SK-MEL-5 (cell line): ENCODE data around the gene EPB41L5. TPM values are rescaled to one million over a fixed set of nuclear protein-coding genes. Genes with fewer than 3 reads are reported as not detected.
A peak's percentile ranks its signal among the peaks of the same experiment; 100 is the strongest.
"Not testable (repeated sequence)": the region's sequence is repeated elsewhere in the genome, so short reads cannot be mapped to it uniquely, and the experiment has no call there.

Source experiments
- DNase-seq: peaks from one replicate; pipeline ENCODE4 v3.0.0-alpha.2; 2016; ENCODE audit warnings: low read depth, low spot score
- in situ Hi-C: cut with HindIII; loops from 2 replicates; pipeline ENCODE4 v1.10.0; 2016; ENCODE audit warnings: low sequenced_read_pairs, high pct_unique_total_duplicates, low pct_unique_long_range_greater_than_20kb
- total RNA-seq: library from RNA; depleted of rRNA; stranded (reverse); fragments of >200 nt; shearing (Covaris generic); gene quantifications from 2 replicates; pipeline ENCODE4 v1.2.3, GENCODE V29; 2014

Gene EPB41L5
- total RNA-seq, 1 experiment from 2014 or later = 7.1 TPM

DNA sequence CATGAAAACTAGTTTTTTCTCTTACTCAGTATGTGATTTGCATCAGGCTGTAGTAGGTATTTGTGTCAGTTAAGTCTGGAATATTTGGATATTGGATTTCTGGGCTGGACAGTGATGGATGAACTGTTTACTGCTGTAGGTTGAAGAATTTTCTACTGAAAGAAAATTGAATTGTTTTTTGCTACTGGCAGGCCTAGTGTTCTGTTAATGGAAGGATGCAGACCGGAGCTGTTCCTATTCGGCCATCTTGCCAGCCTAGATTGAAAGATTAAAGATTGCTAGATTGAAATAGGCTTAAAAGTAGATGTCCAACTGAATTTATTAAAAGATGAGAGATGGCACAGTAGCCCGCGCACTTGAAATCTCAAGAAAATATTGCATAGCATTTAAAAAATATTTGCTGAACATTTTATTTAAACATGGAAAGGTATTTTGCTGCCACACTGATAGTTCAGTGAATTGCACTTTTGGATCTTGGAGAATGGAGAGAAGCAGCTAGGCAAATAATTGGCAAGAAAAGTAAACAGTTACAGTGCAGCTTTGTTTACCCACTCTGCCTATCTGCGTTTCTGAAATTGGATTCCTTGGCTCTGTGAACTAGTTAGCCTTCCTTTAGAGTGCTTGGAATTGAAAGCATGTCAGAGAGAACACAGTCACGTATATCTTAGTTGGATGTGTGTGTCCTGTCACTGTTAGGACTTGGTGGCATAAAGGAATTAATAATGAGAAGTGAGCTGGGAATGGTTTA, 54.1 kb downstream of the EPB41L5 start:
- in situ Hi-C loops = no loop called here
- peak; percentile 20 for DNase-seq

DNA sequence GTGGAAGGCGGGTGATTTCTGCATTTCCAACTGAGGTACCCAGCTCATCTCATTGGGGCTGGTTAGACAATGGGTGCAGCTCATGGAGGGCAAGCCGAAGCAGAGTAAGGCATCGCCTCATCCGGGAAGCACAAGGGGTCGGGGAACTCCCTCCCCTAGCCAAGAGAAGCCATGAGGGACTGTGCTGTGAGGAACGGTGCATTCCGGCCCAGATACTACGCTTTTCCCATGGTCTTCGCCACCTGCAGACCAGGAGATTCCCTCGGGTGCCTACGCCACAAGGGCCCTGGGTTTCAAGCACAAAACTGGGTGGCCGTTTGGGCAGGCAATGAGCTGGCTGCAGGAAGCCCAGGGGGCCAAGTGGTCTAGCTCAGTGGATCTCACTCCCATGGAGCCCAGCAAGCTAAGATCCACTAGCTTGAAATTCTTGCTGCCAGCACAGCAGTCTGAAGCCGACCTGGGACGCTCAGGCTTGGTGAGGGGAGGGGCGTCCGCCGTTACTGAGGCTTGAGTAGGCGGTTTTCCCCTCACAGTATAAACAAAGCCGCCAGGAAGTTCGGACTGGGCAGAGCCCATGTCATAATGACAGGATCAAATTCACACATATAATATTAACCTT, 55.3 kb downstream of the EPB41L5 start:
- in situ Hi-C loops, DNase-seq: not testable (repeated sequence)

DNA sequence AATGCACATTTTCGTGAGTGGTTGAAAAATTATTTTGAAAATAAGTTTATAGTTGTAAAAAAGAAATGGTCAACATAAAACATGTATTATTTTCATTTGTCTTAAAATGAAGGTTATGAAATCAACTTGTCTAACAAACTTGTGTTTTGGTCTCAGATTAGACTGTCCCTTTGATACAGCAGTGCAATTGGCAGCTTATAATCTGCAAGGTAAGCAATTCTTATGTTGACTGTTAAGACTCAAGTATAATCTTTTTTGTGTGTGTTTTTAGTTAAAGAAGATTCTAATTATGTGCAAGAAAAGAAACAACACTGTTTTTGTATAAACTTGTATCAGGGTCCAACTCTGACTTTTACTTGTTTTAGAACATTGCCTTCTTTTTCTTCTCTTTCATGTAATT, 62.7 kb downstream of the EPB41L5 start:
- no peak for DNase-seq
- in situ Hi-C loops = no loop called here

DNA sequence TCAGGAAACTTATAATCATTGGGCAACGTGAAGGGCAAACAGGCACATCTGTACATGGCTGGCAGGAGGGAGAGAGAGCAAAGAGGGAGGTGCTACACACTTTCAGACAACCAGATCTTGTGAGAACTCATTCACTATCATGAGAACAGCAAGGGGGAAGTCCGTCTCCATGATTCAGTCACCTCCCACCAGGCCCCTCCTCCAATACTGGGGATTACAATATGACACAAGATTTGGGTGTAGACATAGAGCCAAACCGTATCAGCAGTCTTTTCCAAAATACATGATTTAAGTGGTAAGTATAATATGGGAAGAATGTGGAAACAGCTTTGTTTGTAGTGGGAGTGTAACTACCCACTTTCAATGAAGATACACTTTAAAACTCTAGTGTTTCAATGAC, 65.0 kb downstream of the EPB41L5 start:
- in situ Hi-C loops = no loop called here

DNA sequence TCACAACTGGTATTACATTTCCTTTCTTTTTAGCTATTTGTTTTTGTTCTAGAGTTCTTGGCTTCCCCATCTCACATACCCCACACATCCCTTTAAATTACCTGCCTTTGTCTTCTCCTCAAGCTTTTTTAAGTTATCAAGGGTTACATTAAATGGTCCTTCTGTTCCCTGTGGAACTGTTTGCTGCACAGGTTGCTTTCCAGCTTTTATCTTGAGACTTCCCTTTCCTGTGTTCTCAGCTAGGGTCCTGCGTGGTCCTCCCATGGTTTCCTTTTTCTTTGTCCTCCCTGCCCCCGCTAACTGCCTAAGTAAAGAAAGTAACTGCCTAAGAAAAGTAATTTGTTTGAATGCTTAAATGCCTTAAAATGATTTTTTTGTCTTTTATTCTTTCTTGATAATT, 66.8 kb downstream of the EPB41L5 start:
- no peak for DNase-seq
- in situ Hi-C loops = no loop called here

More for the DNA sequence above, 65.0 kb downstream of the EPB41L5 start:
- no peak for DNase-seq

DNA sequence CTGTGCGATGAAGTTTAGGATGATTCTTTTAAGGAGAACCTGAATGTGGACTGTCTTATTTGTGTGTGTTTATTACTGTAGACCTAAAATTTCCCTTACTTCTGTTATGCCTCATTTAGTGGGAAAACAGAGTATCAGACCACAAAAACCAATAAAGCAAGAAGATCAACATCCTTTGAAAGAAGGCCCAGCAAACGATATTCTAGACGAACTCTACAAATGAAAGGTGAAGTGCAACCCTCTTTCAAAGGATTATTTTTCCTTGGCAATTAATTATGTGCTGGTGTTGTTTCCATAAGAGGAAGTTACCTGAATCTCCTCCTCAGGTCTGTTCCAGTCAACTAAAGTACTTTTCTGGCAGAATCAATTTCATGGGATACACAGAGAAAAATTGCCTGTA, 78.6 kb downstream of the EPB41L5 start:
- in situ Hi-C loops = no loop called here
- no peak for DNase-seq

DNA sequence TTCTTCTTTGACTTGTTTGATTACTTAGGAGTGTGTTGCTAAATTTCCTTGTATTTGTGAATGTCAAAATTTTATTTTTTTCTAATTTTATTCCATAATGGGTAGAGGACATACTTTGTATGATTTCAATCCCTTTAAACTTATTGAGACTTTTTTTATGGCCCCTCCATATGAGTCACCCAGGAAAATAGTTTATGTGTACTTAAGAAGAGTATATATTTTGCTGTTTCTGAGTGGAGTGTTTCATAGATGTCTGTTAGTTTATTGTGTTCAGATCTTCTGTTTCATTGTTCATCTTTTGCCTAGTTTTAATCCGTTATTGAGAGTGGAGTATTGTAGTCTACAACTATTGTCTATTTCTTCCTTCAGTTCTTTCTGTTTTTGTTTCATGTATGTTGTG, 81.9 kb downstream of the EPB41L5 start:
- in situ Hi-C loops = no loop called here
- DNase-seq = no peak

DNA sequence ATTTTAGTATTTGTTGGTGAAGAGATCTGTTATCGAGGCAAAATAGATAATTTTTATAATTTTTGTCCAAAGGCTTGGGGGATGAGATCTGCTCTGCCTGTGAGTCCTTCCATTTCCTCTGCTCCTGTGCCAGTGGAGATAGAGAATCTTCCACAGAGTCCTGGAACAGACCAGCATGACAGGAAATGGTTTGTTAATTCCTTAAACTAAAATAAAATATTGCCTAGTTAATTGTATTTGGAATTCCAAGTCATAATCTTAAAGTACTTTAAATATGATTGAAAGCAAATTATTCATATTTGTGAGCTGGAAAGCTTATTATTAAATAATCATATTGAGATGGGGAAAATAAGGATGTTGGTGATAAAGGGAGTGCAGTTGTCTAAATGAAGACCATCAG, 87.8 kb downstream of the EPB41L5 start:
- no peak for DNase-seq
- in situ Hi-C loops = no loop called here

DNA sequence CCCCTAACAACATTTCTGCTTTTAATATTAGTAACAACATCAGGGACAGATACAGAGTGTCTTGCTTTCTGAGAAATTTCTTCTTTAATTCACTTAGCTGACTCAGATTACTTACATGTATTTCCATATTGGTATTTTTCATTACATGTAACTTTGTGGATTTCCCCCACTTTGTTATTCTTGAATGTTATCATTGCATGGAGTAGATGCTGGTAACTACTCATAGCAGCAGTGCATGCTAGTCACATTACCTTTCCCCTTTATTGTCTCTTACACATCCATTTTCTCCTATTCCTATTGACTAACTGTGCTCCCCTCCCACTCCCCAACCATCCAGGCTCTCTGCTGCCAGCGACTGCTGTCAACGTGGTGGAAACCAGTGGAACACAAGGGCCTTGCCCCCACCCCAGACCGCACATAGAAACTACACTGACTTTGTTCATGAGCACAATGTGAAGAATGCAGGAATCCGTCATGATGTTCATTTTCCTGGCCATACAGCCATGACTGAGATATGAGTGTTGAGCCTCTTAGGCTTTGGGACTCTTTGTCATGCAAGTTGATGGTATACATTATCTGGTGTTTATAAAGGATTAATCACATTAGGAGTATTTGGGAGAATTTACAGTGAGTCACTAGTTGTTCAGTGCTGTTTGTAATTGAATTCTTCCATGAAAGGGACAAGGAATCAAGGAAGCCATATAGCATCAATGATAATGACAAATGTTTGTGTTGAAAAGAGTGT, 91.0 kb downstream of the EPB41L5 start:
- no peak for DNase-seq
- in situ Hi-C loops = no loop called here

DNA sequence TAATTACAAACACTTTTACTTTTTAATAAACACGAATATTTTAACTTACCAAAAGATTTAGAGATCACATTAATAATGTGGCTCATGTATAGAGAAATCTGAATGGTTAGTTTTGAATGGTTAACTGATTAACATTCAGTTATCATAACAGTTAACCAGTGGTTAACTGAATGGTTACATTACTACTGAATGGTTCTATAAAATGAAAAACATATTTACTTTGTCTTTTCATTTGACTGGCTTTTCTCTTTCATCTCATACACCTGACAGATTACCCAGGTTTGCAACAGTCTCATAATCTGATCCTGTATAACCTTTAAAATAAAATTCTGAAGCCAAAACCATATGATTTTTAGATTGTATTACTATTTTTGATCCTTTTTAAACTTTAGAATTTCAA, 91.9 kb downstream of the EPB41L5 start:
- in situ Hi-C loops = no loop called here
- no peak for DNase-seq

DNA sequence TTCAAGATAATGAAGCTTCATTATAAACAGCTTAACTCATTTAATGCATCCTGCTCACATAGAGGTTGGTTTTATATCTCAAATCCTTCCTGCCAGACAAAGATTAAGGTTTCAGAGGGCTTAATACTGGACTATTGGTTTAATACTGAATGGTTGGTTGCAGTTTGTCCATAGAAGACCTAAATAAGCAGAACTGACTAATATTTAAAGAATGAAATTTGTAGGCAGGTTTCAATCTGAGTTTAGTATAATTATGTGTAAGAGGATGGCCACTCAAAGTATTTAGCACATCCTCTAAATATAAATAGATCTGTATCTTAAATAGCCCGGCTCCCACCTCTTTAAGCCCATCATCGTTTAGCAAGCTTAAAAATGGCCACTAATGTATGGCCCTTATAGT, 92.5 kb downstream of the EPB41L5 start:
- in situ Hi-C loops = no loop called here
- no peak for DNase-seq

DNA sequence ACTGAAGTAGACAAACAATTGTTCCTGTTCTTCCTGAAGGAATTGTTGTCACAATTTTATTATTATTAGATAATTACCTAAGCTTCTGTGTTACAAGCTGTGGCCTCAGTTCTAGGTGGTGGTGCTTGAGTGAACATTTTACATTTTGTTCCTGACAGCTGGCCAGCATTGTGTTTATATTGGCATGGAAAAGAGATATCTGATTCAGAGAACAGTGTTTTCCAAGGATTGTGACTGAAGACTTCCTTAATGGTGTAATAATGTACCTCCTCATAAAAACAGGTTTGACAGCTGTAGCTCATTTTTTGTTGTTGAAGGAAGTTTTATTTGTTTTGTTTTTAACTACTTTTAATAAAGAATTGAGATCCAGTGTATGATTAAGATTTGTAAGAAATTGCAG, 95.2 kb downstream of the EPB41L5 start:
- in situ Hi-C loops = no loop called here
- DNase-seq = no peak

DNA sequence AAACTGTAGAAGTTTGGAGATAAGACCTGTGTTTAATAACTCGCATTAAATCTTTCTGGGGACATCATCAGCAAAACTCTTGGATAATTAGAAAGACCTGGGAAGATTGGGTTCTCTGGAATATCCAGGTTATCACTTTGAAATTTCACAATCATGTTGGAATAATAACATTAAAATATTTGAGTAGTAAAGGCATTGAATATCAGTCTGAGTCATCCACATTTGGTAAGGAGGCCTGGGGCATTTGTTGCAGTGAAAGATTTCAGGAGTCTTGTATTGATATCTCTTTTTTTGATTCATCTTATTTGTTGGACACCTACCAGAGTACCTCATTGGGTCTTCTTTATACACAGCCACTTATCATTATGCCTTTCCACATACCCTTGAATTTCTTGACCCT, 95.9 kb downstream of the EPB41L5 start:
- no peak for DNase-seq
- in situ Hi-C loops = no loop called here

DNA sequence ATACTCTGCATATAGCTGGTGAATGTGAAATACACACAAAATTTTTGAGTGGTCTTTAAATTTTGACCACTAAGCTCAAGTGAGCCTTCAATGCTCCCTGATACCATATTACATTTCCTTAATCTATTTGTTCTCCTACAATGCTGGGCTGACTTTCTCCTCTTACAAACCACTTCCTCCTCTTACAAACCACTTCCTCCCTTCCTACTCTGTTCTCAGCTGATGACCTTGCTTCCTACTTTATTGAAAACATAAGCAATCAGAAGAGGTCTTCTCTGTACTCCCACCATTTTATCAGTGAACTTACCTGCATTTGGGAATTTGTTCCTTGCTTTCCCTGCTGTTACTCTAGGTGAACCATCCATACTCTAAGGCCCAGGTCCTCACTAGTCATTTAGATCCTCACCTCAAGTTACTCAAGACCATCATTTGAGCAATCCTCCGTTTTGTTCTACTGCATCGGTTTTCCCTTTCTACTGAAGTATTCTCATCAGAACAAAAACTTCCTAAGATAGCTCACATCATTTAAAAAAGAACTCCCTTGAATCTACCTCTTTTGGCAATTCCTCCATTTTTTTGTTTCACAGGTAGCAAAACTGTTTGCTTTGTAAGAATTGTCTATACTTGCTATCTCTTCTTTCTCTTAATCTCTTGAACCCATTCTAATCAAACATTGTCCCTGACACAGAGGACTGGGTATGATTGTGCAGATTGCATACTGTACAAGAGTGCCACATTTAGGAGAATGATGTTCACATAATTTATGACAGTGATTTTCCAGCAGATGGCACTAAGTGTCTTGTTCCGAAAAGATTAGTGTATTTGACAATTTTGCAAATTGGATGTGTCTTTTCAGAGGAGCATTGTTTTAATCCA, 96.5 kb downstream of the EPB41L5 start:
- in situ Hi-C loops = no loop called here
- DNase-seq = peak; percentile 64

DNA sequence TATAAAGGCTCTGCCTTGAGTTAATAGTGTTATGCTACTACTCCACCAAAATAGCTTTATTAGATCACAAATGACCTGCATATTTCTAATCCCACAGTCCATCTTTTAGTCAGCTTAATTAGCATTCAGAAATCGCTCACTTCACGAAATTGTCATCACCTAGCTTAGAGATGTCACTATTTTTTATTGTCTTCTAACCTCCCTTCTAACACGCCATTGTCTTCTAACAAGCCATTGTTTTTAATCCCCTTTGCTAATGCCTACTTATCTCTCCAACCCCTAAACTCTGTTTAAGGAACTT, 97.1 kb downstream of the EPB41L5 start:
- DNase-seq = no peak
- in situ Hi-C loops = no loop called here

DNA sequence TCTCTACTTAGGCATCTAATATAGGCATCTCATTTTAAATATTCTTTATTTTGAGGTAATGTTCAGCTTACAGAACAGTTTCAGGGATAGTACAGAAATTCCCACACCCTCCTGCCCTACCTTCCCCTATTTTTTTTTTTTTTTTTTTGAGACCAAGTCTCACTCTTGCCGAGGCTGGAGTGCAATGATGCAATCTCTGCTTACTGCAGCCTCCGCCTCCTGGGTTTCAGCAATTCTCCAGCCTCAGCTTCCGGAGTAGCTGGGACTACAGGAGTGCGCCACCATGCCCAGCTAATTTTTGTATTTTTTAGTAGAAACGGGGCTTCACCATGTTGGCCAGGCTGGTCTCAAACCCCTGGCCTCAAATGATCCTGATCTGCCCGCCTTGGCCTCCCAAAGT, 97.6 kb downstream of the EPB41L5 start:
- DNase-seq = no peak
- in situ Hi-C loops = no loop called here

DNA sequence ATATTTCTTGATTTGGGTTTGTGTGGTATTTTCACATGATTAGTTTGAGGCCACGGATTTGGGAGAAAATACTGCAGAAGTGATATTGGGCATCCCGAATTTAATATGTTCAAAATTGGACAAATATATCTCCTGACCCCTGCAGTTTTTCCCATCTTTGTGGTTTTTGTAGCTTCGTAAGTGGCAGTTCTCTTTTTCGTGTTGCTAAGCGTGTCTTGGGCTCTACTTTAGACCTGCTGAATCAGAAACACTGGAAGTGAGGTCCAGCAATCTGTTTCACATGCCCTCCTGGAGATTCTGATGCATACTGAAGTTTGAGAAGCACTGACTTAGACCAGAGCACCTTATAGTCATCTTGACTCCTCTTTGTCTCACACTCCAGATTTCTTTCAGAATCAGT, 98.3 kb downstream of the EPB41L5 start:
- DNase-seq = no peak
- in situ Hi-C loops = no loop called here

DNA sequence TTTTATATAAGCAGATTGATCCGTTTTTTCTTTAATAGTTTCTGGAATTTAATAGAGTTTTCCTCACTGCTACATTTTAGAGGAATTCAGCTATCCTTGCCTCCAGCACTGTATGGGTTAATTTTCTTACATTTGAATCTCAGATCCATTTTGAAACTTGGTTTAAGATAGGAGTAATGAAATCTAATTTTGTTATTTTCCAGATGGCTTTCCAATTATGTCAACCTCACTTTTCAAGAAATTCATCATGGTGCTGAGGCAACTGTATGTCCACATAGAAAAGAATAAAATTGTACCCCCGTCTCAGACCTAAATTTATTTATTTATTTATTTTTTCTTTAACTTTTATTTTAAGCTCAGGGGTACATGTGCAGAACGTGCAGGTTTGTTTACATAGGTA, 105.1 kb downstream of the EPB41L5 start:
- in situ Hi-C loops = no loop called here
- no peak for DNase-seq
